Endodermal cell (in vitro differentiated cells): ENCODE results near the gene DHX32. TPM values are rescaled to one million over a fixed set of nuclear protein-coding genes. Genes with fewer than 3 reads are reported as not detected.
"Not testable (repeated sequence)": the region's sequence is repeated elsewhere in the genome, so short reads cannot be mapped to it uniquely, and the experiment has no call there.

Source experiments
- DNase-seq: peaks from one replicate; pipeline ENCODE4 v3.0.0-alpha.2; 2017
- H3K27ac ChIP-seq: 2 replicates; pipeline ENCODE4 v1.5.1; 2013; ENCODE audit warnings: mild to moderate bottlenecking, low read depth, low read length, moderate library complexity
- H3K27me3 ChIP-seq: 2 replicates; pipeline ENCODE4 v1.6.1; 2013; ENCODE audit warnings: mild to moderate bottlenecking, low read length, moderate library complexity; ENCODE audit not compliant: insufficient read depth, control insufficient read depth, poor library complexity, severe bottlenecking
- H3K36me3 ChIP-seq: 2 replicates; pipeline ENCODE4 v1.7.0; 2013; ENCODE audit warnings: mild to moderate bottlenecking, low read length, moderate library complexity; ENCODE audit not compliant: control insufficient read depth, insufficient read depth
- H3K4me1 ChIP-seq: one replicate; pipeline ENCODE4 v1.7.0; 2013; ENCODE audit warnings: low read length; ENCODE audit not compliant: control insufficient read depth, insufficient read depth
- H3K4me3 ChIP-seq: 2 replicates; pipeline ENCODE4 v1.5.1; 2013; ENCODE audit warnings: mild to moderate bottlenecking, low read length, moderate library complexity
- H3K9ac ChIP-seq: 2 replicates; pipeline ENCODE4 v1.6.1; 2013; ENCODE audit warnings: mild to moderate bottlenecking, low read length, moderate library complexity; ENCODE audit not compliant: poor library complexity, severe bottlenecking; ENCODE audit errors: extremely low read depth
- H3K9me3 ChIP-seq: 2 replicates; pipeline ENCODE4 v1.6.1; 2013; ENCODE audit warnings: mild to moderate bottlenecking, low read length, moderate library complexity; ENCODE audit not compliant: control insufficient read depth
- H3K27ac Mint-ChIP-seq: 2 replicates; pipeline ENCODE4 v1.8.0; 2020; ENCODE audit warnings: mixed read lengths
- H3K27me3 Mint-ChIP-seq: 2 replicates; pipeline ENCODE4 v1.8.0; 2021; ENCODE audit warnings: mild to moderate bottlenecking, mixed read lengths; ENCODE audit not compliant: insufficient read depth
- H3K36me3 Mint-ChIP-seq: 2 replicates; pipeline ENCODE4 v1.8.0; 2020; ENCODE audit warnings: low read depth, mixed read lengths
- H3K4me1 Mint-ChIP-seq: 2 replicates; pipeline ENCODE4 v1.8.0; 2020; ENCODE audit warnings: mixed read lengths
- H3K4me3 Mint-ChIP-seq: 2 replicates; pipeline ENCODE4 v1.8.0; 2020; ENCODE audit warnings: mild to moderate bottlenecking, moderate library complexity, mixed read lengths
- H3K9me3 Mint-ChIP-seq: 2 replicates; pipeline ENCODE4 v1.8.0; 2020; ENCODE audit warnings: mild to moderate bottlenecking, mixed read lengths
- CTCF ChIP-seq: fragments of 200-600 bp; sonication (generic); conservative IDR thresholded peaks from 2 replicates; pipeline ENCODE4 v1.5.0; 2021; ENCODE audit warnings: antibody characterized with exemption, mild to moderate bottlenecking
- WGBS, 2 experiments: methylation state at CpG; one replicate each; pipeline versions ENCODE4 v1.1.5 to v1.1.7; 2013; ENCODE audit warnings: missing lambda C conversion rate in 2 of 2, mixed read lengths in 1 of 2; ENCODE audit not compliant: insufficient coverage in 1 of 2, insufficient read length in 1 of 2; 5-methylcytosine and 5-hydroxymethylcytosine counted together
- long read RNA-seq, 4 experiments: library from polyadenylated mRNA in 2 of 4; library from RNA in 1 of 4; library from capped mRNA in 1 of 4; stranded (forward) in 3 of 4; unstranded in 1 of 4; transcript quantifications; one replicate each; pipeline ENCODE4 v2.0.0, GENCODE V29; 2020 to 2021; ENCODE audit warnings: inconsistent platforms in 1 of 4
- polyA plus RNA-seq, 2 experiments: library from polyadenylated mRNA; stranded (reverse); fragments of 50-300 nt; gene quantifications; one replicate each; pipeline ENCODE4 v1.2.3, GENCODE V29; 2013
- total RNA-seq, 2 donors: library from RNA; stranded (reverse); fragmentation: NEBNext Ultra II Directional in 1 of 2; extraction: Animal tissue kit (Norgen Biotek cat#: 25700) in 1 of 2; gene quantifications; 2 replicates in 1 of 2; 3 replicates in 1 of 2; pipeline ENCODE4 v1.2.1, GENCODE V29; 2021

DHX32 gene, protein sequence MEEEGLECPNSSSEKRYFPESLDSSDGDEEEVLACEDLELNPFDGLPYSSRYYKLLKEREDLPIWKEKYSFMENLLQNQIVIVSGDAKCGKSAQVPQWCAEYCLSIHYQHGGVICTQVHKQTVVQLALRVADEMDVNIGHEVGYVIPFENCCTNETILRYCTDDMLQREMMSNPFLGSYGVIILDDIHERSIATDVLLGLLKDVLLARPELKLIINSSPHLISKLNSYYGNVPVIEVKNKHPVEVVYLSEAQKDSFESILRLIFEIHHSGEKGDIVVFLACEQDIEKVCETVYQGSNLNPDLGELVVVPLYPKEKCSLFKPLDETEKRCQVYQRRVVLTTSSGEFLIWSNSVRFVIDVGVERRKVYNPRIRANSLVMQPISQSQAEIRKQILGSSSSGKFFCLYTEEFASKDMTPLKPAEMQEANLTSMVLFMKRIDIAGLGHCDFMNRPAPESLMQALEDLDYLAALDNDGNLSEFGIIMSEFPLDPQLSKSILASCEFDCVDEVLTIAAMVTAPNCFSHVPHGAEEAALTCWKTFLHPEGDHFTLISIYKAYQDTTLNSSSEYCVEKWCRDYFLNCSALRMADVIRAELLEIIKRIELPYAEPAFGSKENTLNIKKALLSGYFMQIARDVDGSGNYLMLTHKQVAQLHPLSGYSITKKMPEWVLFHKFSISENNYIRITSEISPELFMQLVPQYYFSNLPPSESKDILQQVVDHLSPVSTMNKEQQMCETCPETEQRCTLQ
- total RNA-seq: 10 to 100 TPM; 25.4 to 38.1 TPM
- 25.7 TPM for polyA plus RNA-seq (2013, experiment 1 of 2)
- polyA plus RNA-seq (2013, experiment 2 of 2): 26.2 TPM
- long read RNA-seq, experiment 1, partial matches to known transcripts: 6 of 12 reads
- long read RNA-seq, experiment 1, other reads (novel, unspliced or antisense): 6 of 12 reads
- long read RNA-seq, experiment 2, partial matches to known transcripts: 8 of 76 reads
- long read RNA-seq, experiment 2, other reads (novel, unspliced or antisense): 64 of 76 reads
- long read RNA-seq, experiment 3, partial matches to known transcripts: 3 of 34 reads
- long read RNA-seq, experiment 3, other reads (novel, unspliced or antisense): 26 of 34 reads
- long read RNA-seq, experiment 4, partial matches to known transcripts: 3 of 6 reads
- long read RNA-seq, experiment 4, other reads (novel, unspliced or antisense): 0 of 6 reads

GRCh38 chr10:125881192-125881591, at the start of gene DHX32:
DHX32 (minus strand) TSS chr10:125881292; CDS start chr10:125880824, 468 bp downstream.
- peak; percentile 88 for DNase-seq
- Mint-ChIP-seq H3K4me3 (peak within 1 kb of the TSS; percentile 31), H3K4me1 (peaks cover 18% of the 10 kb centered on the region), H3K9me3 (peaks cover 42% of the 10 kb centered on the region), H3K36me3 (peaks cover 55% of the 10 kb centered on the region), H3K27me3 (peaks cover 16% of the 10 kb centered on the region), H3K27ac (peak within 1 kb of the TSS; percentile 86)
- 0 to 8% methylated on average over 2 to 4 of the region's 4 CpGs for WGBS, 2 experiments
- Histone ChIP-seq H3K9me3 (peaks cover 40% of the 10 kb centered on the region), H3K4me1 (peaks cover 4% of the 10 kb centered on the region), H3K27ac (peak within 1 kb of the TSS; percentile 37), H3K4me3 (peak within 1 kb of the TSS; percentile 60), H3K27me3 (no peaks in the 10 kb centered on the region), H3K9ac (peak within 1 kb of the TSS; percentile 44), H3K36me3 (peaks cover 30% of the 10 kb centered on the region)
- no peak for TF ChIP-seq CTCF

DNA sequence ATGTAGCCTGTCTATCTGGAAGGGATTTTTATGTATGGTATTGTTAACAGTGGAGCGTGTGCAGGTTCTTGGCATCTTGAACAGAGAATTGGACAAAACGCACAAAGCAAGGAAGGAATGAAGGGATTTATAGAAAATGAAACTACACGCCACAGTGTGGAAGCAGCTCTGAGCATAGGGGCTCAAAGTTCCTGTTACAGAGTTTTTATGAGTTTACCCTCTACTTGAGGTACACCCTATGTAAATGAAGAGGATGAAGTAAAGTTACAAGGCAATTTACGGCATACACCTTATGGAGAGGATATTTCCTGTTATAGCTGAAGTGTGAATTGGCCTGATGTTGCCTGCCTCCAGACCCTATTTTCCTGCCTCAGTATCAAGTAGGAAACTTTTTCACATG, 48.5 kb upstream of the DHX32 start:
- H3K27me3 ChIP-seq: no peaks in the 10 kb centered on the region
- 93 to 95% methylated on average over 3 to 4 of the region's 4 CpGs for WGBS, 2 experiments
- Mint-ChIP-seq H3K9me3 (peaks cover 16% of the 10 kb centered on the region), H3K4me1 (peaks cover 1% of the 10 kb centered on the region), H3K4me3 (no peak overlapping the region), H3K27me3 (no peaks in the 10 kb centered on the region), H3K36me3 (peaks cover 4% of the 10 kb centered on the region), H3K27ac (no peak overlapping the region)
- no peak overlapping the region for H3K9ac ChIP-seq
- H3K9me3 ChIP-seq: no peaks in the 10 kb centered on the region
- H3K4me3 ChIP-seq: no peak overlapping the region
- no peaks in the 10 kb centered on the region for H3K4me1 ChIP-seq
- H3K27ac ChIP-seq: no peak overlapping the region
- no peaks in the 10 kb centered on the region for H3K36me3 ChIP-seq
- no peak for DNase-seq
- TF ChIP-seq CTCF: no peak

DNA sequence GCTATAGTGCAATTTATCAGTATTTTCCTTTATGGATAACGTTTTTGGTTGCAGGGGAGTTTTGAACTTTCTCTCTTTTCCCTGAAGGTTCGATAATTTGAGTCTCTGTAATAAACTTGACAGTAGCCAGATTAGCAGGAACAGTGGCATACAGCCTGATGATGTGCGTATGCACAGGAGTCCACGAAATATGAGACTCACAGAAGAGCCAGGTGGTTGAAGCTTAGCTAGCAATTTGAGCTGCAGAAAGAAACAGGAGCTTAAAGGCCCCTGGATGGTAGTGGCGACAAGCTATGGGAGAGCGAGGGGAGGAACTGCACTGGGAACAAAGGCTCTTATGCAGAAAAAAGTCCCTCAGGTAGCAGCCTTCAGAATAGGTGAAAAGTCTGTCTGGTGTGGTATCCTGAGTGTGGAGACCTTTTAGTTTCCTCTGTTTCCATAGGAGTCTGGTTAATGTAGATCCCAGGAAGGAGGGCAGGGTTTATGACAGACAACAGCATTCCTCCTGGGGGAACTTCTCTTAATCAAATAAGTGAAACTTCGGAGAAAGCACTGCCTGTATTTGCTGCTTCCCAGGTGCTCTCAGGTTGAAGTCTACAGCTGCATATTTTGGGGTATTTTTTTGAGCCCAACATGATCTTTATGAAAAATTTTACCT, 48.0 kb upstream of the DHX32 start:
- H3K36me3 ChIP-seq: no peaks in the 10 kb centered on the region
- Mint-ChIP-seq H3K27me3 (no peaks in the 10 kb centered on the region), H3K4me3 (no peak overlapping the region), H3K9me3 (peaks cover 16% of the 10 kb centered on the region), H3K4me1 (no peaks in the 10 kb centered on the region), H3K36me3 (peaks cover 4% of the 10 kb centered on the region), H3K27ac (no peak overlapping the region)
- H3K4me1 ChIP-seq: no peaks in the 10 kb centered on the region
- TF ChIP-seq CTCF: no peak
- no peak overlapping the region for H3K27ac ChIP-seq
- no peak overlapping the region for H3K9ac ChIP-seq
- H3K27me3 ChIP-seq: no peaks in the 10 kb centered on the region
- no peak overlapping the region for H3K4me3 ChIP-seq
- DNase-seq: no peak
- 86 to 87% methylated on average over 6 to 7 of the region's 7 CpGs for WGBS, 2 experiments
- H3K9me3 ChIP-seq: no peaks in the 10 kb centered on the region

DNA sequence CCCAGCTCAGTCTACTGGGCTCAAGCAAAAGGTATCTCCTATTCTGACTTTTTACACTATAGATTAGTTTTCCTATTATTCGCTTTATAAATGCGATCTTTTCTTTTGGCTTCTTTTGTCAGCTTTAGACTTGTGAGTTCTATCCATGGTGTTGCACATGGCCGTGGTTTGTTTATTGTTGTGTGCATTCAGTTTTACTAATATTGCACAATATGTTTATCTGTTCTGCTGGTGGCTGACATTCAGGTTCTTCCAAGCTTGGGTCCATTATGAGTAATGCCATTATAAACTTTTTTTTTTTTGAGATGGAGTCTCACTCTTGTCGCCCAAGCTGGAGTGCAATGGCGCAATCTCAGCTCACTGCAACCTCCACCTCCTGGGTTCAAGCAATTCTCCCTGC, 46.2 kb upstream of the DHX32 start:
- not testable (repeated sequence) for H3K36me3 Mint-ChIP-seq, H3K27ac Mint-ChIP-seq, H3K4me1 ChIP-seq, H3K27me3 ChIP-seq, H3K9me3 ChIP-seq, H3K4me3 Mint-ChIP-seq, H3K27me3 Mint-ChIP-seq, H3K36me3 ChIP-seq, DNase-seq, H3K9ac ChIP-seq, H3K4me1 Mint-ChIP-seq, H3K4me3 ChIP-seq, H3K27ac ChIP-seq
- H3K9me3 Mint-ChIP-seq: peaks cover 16% of the 10 kb centered on the region
- 86 to 92% methylated on average over 2 to 5 of the region's 5 CpGs for WGBS, 2 experiments
